ENCODE data around the gene CEP83.

DNA sequence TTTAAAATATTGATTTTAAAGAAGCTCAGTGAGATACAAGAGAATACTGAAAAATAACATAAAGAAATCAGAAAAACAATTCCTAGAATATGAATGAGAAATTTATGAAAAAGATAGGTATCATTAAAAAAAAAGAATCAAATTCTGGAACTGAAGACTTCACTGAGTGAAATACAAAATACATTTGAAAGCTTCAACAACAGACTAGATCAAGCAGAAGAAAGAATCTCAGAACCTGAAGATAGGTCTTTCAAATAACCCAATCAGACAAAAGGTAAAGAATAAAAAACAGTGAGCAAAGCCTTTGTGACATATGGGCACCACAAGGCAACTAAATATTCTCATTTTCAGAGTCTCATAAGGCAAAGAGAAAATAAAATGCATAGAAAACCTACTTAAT, 29.4 kb downstream of the CEP83 start:
- TF ChIP-seq GATA2 (IDR thresholded peaks at IDR 0.05; ENCODE audit: low read depth, low read length) = no peak
- no peak for TF ChIP-seq GATA3 (IDR thresholded peaks at IDR 0.05; ENCODE audit: low read depth, low read length)
